Measurements from ENCODE around the gene MLEC.

Gene MLEC

DNA sequence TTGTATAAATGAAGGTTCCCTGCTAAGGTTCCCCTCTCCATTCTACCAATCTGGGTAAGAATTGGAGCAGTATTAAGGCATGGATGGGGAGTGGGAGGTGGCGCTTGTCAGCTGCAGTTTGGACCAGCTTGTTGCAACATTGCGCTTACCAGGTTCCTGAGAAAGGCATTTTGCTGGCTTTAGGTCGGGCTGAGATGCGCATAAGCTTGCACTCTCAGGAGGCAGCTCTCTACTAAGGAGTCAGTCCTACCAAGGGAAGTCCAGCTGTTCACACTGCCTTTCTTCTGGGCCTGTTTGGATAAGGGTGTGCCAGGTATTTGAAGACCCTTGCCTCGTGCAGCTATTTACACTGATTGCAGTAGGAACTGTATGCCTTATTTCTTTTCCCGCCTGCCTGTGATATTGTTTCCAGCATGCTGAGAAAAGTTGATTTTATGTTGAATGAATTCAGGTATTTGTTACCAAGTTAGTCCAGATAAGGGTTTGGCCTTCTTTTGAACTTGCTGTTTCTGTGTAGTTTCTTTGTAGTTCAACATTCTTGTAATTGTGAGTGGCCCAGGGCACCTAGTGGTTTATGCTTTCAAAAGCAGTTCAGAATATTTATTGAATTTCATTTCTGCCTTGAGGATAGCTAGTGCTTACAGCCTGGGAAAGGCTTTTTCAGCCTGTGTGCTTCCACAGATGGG, 2.6 kb downstream of the MLEC start:
- no peak for DNase-seq (ENCODE audit: extremely low spot score)
- TF ChIP-seq, protein P1, sequence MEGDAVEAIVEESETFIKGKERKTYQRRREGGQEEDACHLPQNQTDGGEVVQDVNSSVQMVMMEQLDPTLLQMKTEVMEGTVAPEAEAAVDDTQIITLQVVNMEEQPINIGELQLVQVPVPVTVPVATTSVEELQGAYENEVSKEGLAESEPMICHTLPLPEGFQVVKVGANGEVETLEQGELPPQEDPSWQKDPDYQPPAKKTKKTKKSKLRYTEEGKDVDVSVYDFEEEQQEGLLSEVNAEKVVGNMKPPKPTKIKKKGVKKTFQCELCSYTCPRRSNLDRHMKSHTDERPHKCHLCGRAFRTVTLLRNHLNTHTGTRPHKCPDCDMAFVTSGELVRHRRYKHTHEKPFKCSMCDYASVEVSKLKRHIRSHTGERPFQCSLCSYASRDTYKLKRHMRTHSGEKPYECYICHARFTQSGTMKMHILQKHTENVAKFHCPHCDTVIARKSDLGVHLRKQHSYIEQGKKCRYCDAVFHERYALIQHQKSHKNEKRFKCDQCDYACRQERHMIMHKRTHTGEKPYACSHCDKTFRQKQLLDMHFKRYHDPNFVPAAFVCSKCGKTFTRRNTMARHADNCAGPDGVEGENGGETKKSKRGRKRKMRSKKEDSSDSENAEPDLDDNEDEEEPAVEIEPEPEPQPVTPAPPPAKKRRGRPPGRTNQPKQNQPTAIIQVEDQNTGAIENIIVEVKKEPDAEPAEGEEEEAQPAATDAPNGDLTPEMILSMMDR (IDR thresholded peaks at IDR 0.05; ENCODE audit: control extremely low read depth, extremely low read depth, low read depth, missing control alignments) = no peak
- CTCF ChIA-PET = interaction anchor here (0.7 to 6.1 kb wide), 5 partner anchors 9 to 107 kb away, joined by 3 to 50 read pairs (median 5); no protein-coding TSS in a partner anchor
- POLR2A ChIA-PET = no interaction called here

DNA sequence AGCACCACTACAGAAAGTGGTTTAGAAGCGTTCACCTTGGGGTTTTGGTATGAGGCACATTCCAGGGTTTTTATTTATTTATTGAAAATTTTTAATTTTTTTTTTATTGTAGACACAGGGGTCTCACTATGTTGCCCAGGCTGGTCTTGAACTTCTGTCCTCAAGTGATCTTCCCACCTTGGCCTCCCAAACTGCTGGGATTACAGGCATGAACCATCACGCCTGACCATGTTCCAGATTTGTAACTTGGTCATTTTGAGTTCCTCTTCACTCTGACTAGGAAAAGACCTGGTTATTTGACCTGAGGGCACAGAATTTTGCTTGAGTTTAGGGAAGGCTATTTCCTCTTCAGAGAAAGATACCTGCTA, 3.1 kb downstream of the MLEC start:
- POLR2A ChIA-PET = no interaction called here
- no peak for DNase-seq (ENCODE audit: extremely low spot score)
- TF ChIP-seq, protein P1 (IDR thresholded peaks at IDR 0.05; ENCODE audit: control extremely low read depth, extremely low read depth, low read depth, missing control alignments) = no peak
- CTCF ChIA-PET = interaction anchor here (0.7 to 6.1 kb wide), 3 partner anchors 8 to 107 kb away, joined by 5 to 50 read pairs (median 9); no protein-coding TSS in a partner anchor

DNA sequence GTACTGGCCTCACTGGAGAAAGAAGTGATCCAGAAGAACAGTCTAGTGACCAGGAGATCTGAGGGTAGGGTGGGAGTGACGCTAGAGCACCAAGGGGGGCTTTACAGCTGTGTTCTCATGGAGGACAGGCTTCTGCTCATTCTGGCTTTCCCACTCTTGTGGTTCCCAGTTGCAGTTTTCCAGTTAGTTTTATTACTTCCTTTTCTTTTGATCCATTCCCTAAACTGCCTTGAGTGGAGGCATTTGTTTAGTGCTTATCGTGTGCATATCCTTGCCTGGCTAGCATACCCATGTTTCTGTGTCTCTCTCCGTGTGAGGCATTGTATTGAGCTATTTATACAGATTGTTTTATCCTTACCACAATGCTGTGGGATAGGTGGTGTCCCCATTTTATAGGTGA, 4.0 kb downstream of the MLEC start:
- POLR2A ChIA-PET = no interaction called here
- CTCF ChIA-PET = interaction anchor here (0.6 to 6.1 kb wide), 3 partner anchors 43 to 443 kb away, joined by 3 to 50 read pairs (median 3); no protein-coding TSS in a partner anchor
- TF ChIP-seq, protein P1 (IDR thresholded peaks at IDR 0.05; ENCODE audit: control extremely low read depth, extremely low read depth, low read depth, missing control alignments) = no peak
- DNase-seq (ENCODE audit: extremely low spot score) = no peak

DNA sequence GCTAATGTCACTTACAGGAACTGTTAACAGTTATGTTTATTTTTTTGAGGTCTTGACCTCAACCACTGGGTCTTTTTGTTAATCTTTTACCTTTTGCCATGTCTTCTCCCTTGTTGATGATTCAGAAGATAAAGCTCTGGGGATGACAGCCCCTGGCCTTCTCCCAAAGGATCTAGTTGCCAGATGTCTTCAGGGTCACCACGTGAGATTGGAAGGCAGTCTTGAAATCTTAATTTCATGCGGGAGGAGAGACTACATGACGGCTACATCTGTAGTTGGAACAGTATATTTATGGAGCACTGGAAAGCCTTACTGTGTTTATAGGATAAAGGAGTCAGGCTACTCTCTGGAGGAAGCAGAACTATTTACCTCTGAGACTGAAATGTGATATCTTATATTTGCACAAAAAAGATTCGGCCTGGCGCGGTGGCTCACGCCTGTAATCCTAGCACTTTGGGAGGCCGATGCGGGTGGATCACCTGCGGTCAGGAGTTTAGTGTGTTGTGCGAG, 5.6 kb downstream of the MLEC start:
- DNase-seq (ENCODE audit: extremely low spot score) = no peak
- ChIA-PET POLR2A (no interaction called here), CTCF (interaction anchor here (1.2 to 1.4 kb wide), 2 partner anchors 9 to 110 kb away, joined by 3 to 7 read pairs; no protein-coding TSS in a partner anchor)
- TF ChIP-seq, protein P1 (IDR thresholded peaks at IDR 0.05; ENCODE audit: control extremely low read depth, extremely low read depth, low read depth, missing control alignments) = no peak

DNA sequence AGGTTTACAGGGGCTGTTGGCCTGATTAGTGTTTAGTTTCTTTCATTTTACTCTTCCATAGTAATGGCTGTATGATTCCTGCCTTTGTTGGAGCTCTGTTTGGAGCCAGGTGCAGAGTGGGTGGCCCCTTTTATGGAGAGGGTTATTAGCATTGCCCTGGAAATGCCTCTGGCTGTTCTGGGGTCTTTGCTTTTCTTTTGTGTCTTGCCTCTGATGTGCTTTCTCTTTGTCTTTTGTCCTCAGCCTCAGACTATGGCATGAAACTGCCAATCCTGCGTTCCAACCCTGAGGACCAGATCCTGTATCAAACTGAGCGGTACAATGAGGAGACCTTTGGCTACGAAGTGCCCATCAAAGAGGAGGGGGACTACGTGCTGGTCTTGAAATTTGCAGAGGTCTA, 6.9 kb downstream of the MLEC start:
- ChIA-PET CTCF (interaction anchor here (1.2 to 1.7 kb wide), 4 partner anchors 12 to 45 kb away, joined by 3 to 5 read pairs (median 4); no protein-coding TSS in a partner anchor), POLR2A (no interaction called here)
- no peak for DNase-seq (ENCODE audit: extremely low spot score)
- TF ChIP-seq, protein P1 (IDR thresholded peaks at IDR 0.05; ENCODE audit: control extremely low read depth, extremely low read depth, low read depth, missing control alignments) = no peak

DNA sequence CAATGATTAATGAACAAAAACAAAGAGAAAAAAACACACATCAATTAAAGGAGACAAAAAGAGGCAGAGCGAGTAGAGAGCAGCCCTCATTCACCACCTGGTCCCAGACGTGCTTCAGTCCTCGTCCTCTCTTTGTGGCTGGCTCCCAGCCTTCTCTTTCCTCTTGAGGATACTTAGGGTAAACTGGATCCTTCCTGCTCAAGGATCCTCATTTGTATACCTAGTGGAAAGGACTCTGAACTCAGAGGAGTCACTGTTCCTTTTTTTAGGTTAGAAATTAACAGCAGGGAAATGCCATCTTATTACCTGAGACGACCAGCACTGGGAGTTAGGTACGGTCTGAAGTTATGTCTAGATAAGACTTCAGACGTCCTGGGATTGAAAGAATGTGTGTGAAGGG, 9.7 kb downstream of the MLEC start:
- CTCF ChIA-PET = no interaction called here
- TF ChIP-seq, protein P1 (IDR thresholded peaks at IDR 0.05; ENCODE audit: control extremely low read depth, extremely low read depth, low read depth, missing control alignments) = no peak
- POLR2A ChIA-PET = no interaction called here
- no peak for DNase-seq (ENCODE audit: extremely low spot score)
